NK-92 (cell line): ENCODE results near the gene HOXA10.

Source experiments
- DNase-seq: peaks from one replicate; lab custom pipeline; 2025; ENCODE audit not compliant: unreplicated experiment; lab: John Stamatoyannopoulos, UW

HOXA10 gene

DNA sequence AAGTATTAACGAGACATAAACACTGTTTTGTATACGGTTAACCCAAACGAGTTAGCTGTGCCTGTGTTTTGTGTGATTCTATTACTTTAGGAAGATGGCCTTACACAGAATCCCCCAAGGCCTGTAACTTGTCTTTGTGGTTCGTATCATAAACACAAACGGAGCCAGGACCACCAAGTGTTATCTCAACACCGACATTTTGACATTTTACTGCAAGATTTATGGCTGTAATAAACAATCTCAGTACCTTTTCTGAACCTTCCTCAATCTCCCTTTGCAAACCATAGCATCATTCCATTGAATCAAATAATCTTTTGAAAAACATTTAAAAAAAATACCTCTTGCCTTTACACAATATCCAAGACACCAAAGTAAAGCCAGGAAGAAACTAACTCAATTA lies 41.1 kb downstream of the HOXA10 start:
- no peak for DNase-seq

DNA sequence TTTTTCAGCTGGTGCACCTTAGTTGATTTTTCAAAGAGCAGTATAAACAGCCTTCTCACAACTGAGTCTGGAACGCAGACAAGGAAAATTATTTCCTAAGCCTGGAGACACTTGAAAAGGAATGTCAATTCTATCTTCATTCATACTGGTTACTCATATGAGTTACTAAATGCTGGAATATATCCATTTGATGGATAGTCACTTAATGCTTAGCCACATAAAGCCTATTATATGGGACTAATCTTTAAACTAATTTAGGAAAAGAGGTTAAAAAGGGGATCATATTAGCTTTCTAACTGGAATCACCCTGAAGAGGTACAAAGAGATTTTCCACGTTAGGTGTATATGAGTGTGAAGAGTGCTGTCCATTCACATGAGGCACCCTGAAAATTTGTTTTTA lies 41.9 kb downstream of the HOXA10 start:
- no peak for DNase-seq

DNA sequence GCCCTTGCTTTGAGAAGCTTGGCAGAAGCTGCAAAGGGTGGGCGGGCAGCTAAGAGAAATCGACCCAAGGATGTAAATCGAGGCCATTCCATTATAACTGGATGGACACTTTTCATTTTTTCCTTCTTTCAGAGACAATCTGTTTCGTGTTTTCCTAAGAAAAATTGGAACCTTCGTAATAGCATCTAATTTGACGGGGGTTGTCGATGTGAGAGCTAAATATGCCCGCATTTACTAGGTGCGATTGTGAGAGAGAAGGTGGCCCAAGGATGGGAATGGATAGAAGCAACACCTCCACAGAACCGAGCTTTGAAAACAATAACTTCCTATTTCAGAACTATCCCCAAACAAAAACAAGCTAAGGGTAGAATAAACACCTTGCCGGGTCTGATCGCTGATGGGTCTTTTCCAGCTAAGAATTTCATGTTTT lies 42.7 kb downstream of the HOXA10 start:
- no peak for DNase-seq

DNA sequence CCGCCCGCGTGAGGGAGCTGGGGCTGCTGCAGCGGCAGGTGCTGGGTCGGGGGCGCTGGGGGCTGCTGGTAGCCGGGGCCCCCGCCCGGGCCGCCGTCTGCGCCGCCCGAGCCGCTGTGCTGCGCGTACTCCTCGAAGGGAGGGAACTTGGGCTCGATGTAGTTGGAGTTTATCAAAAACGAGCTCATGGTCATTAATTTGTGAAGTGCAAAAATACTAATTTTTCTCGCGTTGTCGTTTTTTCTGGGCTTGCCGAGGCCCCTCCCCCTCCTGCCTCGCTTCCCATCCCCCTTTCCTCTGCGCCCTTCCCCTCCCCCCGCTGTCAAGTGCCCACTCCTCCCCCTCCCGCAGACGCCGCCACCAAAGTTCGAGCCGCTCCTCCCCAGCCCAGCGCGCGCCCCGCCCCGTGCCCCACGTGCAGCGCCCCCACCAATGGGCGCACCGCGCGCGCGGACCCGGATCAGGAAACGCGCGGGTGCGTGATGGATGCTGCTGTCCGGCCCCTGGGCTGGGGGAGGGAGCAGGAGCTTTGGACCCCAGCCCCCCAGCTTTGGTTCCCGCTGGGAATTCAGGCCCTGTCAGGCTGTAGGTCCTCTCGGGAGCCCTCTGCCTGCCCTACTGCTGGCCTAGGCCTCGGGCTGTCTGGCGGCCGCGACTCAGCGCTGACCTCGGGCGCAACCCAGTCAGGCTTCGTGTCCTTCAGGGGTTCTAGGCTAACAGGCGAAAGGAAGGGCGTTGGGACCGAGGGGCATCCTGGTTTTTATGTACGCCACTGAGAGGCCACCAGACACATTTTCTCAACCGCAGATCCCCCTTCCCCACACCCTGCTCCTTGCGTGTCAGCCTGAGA lies 43.4 kb downstream of the HOXA10 start, which contains the start of gene HOXA4:
TSS of gene HOXA4 (minus strand) at position 218 of the 850 bp plus-strand sequence. CDS start at position 194, 24 bp downstream.
- DNase-seq: no peak

DNA sequence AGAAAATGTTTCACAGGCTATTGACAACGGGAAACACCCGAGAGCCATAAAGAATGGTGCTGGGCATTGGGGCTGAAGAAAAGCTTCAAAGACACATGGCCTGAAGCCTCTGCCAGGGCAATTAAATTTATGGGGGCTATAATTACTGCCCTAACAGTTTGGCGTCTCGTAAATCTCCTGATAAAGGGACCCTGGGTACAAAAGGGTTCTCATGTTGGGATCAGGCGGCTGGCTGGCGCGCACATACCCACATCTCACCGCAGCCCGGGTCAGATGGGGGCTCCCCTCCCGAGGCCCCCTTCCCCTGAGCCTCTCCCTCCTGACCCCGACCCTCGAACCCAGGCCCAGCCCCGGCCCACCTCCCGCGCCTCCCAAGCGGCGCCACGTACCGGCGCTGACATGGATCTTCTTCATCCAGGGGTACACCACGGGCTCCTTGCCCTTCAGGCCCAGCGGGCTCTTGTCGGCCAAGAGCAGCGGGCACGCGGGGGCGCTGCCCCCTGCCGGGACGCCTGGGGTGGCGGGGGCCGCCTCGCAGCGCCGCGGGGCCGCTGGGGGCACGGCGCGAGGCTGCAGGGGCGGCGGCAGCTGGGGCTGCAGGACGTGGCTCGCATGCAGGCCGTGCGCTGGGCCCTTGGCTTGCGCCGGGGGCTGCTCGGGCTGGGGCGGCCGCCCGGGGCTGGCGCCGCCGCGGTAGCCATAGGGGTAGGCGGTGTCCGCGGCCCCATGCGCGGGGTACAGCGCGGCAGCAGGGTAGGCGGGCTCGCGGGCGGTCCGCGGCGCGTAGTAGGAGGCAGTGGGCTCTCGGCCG lies 44.2 kb downstream of the HOXA10 start:
- no peak for DNase-seq

DNA sequence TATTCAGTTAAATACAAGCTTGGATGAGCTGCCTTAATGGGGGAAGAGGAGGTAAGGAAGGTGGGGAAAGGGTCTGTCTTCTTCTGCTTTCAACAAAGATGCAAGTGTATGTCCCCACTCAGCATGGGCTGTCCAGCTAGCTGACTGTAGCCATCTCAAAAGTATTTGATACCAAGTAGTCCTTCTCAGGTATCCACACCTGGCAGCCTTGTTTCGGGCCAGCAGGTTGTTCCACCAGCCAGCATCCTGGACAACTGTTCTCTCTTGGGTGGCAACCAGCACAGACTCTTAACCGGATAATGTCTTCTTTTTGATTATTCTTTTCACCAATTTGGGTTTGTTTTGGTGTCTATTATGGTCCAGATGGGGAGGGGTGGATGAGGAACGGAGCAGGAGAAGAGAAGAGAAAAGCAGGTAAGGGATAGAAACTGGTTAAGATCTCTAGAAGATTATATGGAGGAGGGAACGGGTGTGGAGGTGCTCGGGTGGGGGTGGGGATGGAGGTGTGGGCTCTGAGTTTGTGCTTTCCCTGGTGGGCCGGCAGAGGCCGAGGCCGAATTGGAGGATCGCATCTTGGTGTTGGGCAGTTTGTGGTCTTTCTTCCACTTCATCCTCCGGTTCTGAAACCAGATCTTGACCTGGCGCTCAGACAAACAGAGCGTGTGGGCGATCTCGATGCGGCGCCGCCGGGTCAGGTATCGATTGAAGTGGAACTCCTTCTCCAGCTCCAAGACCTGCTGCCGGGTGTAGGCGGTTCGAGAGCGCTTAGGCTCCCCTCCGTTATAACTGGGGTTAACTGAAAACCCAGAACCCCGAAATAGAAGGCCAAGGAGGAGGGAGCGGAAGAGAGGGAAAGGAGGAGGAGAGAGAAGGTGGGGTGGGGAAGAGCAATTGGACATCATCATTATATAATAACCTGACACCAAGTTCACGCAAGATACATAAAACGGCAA lies 45.1 kb downstream of the HOXA10 start:
- no peak for DNase-seq

DNA sequence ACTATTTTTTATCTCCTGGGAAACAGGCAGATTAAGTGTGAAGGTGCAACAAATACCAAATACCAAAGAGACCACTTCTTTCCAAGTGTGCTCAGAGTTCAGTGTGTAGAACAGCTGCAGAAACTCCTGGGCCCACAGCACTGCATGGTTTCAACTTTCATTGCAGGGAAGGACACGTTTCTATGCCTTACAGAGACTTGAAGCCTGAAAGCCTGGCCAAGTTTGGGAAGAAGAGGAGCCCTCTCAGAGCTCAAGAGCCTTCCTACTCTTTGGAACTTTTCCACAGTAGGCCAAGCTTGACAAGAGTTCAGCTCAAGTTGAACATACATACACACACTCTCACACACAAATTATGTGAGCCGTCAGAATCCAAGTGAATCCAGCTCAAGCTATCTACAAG lies 46.1 kb downstream of the HOXA10 start:
- no peak for DNase-seq

DNA sequence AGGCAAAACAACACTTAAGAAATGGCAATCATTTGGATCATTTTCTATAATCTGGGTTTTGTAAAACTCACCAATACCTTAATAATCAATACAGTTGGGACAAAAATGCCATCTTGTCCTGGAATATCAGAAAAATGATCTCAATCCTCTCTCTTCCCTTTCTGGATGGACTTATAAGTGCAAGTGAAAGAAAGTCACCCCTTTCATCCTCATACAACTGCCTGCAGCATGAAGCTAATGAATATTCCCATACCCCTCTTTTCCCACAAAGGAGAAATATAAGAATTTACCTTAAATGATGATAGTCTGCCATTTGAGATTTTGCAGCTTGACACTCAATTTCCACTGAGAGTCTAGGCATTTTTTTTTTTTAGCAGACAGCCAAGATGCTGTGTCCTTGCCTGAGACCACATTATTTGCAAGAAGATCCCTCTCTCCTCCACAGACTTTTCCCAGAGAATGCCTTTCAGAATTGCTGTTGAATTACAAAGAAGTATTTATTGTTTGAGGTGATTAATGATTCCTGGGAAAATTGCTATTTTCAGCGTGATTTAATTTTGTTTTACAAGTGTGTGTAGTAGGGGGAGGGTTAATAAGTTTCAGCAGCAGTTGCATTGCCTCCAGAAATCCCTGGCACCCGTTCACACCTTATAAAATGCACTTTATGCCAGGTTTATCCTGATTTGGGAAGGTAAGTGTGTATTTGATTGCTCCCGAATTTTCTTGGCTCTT lies 47.4 kb downstream of the HOXA10 start:
- no peak for DNase-seq

DNA sequence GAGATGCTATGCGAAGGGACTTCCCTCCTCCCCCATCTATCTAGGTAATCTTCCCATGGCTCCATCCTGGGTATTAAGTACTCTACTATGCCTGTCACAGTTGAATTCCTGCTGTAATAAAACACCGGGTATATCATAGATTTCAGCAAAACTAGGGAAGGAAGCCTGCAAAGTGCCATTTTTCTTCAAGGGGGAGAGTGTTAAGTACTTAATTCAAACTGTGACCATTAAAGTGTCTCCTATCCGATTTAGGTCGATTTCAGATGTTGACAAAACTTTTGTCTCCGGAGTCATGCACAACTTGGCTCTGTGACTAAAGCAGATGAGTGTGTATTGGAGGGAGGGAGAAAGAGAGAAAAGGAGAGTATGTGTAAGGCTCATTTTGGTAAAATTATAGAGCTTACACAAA lies 48.1 kb downstream of the HOXA10 start:
- no peak for DNase-seq

DNA sequence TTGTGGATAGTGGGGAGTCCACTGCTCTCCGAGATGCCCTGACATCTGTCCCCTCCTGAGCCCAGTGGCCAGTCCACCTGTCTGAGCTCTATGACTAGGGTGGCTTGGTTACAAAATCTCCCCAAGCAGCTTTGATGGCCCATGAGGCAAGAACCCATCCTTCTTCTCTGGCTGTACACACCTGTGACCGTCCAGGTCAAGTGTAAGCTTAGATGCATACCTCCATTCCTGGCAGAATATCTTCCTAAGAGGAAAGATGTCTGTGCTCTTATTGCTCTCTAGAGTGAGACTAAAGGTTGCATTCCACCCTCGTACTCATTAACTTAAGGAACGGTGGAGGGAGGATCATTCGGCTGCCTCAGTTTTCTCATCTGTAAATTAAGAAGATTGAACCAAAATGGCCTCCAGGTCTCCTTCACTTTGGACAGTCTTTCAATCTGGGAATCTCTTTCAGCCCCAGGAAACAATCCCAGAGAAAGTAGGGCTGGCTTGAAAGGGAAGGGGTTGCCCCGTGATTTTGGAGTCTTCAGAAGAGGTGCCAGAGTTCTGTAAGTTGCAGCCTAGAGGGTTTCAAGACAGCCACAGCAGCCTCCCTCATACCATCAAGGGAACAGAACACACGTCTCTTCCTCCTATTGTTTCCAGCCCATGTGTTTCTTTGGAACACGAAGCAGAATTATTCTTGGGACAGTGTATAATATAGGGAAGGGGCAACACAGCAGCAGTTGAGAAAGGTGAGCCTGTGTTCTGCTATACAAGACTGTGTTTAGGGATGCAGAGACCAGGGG lies 49.0 kb downstream of the HOXA10 start:
- no peak for DNase-seq

DNA sequence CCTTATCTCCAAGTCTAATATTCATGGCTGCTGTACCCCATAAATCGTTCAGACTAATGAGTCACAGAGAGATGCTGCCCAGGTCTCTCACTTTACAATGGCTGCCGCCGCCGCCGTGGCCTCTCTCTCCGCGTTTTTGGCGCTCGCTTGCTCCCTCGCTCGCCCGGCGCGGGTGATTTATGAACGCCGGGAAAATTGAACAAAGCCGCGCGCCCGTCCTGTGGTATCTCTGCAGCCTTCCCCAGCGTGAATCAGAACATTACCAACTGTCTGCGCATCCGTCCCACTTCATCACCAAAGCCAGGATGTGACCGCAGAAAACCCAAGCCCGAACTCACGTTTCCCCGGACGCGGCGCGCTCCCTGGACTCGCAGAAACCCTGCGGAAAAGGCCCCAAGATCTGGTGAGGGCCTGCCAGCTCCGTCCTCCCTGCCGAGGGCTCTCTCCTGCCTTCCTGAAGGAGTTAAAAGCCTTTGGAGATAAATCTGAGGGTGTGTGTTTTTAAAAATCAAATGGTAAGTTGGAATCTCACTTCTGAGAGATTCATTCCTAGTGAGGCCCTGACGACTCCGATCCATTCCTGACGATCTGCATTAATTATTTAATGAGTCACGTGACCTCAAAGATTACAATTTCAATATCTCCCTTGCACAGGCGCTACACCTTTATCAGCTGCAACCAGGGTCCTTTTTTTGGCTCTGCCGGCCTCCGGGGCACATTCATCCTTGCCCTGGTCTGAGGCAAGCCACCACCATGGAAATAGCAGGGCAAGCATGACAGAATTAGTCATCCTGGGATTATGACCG lies 49.8 kb downstream of the HOXA10 start:
- no peak for DNase-seq

DNA sequence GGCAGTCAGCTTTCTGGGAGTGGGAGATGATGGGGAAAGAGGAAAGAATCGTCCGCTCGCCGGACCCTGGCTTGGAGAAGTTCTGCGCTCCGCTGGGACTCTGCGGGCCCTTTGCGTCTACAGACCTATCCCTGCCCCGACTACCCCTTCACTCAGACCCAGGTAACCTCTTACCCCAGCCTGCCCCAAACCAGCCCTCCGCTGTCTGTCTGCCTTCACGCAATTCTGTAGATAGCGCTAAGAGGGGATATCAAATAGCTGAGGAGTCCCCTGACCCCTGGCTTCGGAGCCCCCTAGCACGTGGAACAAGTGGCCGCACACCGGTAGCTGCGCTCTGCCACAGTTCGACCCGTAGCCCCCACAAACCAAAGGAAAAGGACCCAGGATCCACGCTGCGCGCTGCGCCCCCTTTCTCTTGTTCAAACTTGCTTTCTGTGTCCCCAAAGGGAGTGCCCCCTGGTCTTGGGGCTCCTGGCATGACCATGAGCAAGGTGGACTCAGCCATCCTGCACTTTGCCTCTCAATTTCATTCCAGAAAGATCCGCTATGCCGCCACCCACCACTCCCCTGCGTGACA lies 50.6 kb downstream of the HOXA10 start:
- no peak for DNase-seq

DNA sequence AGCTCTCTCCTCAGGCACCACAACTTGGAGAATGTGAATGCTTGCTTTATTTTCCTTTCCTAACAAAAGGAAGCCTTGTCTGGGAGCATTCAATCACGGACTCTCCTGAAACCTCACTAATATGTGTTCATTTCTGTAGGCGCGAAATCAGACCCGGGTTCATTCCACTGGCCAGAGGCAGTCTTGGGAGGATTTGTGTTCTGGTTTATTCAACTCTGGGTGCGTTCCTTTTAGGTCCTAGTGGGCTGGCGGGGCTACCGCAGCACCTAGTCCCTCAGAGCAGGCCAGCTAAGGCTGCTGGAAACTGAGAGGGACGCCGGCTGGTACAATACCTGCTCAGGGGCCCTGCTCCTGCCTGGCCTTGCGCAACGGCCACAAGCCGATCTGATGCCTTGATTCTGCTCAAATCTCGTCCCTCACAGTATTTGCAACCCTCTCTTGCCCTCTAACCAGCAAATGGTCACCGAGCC lies 51.1 kb downstream of the HOXA10 start:
- DNase-seq: no peak

DNA sequence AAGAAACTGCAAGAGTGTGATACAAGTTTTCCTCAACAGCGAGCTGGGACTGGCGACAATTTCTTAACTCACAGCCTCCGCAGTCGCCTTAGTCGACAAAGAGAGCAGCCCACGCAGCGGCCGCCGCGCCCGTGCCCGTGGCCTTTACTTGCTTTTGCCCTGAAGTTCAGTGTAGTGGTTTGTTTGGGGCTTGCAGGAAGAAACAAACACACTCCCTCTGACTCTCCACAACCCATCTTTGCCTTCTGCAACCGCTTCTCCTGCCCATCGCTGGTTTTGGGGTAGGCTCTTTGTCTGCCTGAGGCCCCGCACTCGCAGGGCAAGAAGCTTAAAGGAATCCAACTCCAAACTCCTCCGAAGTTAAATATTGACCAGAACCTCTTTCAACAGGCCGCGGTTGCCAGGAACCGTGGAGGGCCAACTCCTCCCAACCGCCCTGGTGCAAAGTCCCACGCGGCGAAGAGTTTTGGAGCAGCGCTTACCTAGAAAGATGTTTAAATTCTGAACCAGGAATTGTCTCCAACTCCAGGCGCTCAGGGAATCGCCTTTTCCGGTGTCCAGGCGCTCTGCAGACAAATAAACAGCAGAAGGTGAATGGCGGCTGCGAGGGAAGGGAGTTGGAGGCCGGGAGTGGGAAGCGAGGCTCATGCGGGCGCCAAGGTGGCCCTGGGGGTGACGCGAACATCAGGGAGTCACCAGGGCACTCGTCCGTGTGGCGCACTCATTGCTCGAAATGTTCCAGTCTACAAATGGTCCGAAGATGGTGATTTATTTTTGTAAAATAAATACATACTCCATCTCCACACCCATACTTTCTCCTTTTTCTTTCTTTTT lies 51.8 kb downstream of the HOXA10 start:
- DNase-seq: no peak

DNA sequence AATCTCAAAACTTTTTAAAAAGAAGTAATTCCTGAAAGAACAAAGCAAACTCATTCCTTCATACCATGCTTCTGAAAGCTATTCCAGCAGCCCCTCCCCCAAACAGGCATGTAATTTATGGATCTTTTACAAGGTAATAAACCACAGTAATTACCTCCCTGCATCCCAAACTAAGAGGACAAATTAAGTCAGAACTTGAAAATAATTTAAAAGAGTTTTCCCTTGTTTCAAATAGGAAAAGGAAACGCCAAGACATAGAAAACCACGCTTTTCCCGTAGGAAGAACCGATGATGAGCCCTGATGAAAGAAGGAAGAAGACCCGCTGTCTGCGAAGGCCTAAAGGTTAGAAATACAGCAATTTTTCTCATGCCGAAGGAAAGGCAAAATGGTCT lies 52.4 kb downstream of the HOXA10 start:
- DNase-seq: no peak
